IPS-15b (cell line): ENCODE results near the gene SRRM5.
"Not testable (repeated sequence)": the region's sequence is repeated elsewhere in the genome, so short reads cannot be mapped to it uniquely, and the experiment has no call there.

Experiments
- H3K27me3 ChIP-seq: one replicate; pipeline ENCODE4 v1.6.1; 2013; ENCODE audit warnings: low read length; ENCODE audit not compliant: control insufficient read depth, insufficient read depth
- H3K36me3 ChIP-seq: one replicate; pipeline ENCODE4 v1.6.1; 2013; ENCODE audit warnings: low read length; ENCODE audit not compliant: control insufficient read depth, insufficient read depth
- H3K4me1 ChIP-seq: one replicate; pipeline ENCODE4 v1.6.1; 2013; ENCODE audit warnings: mild to moderate bottlenecking, low read length; ENCODE audit not compliant: control insufficient read depth, insufficient read depth
- H3K4me3 ChIP-seq: one replicate; pipeline ENCODE4 v1.5.1; 2013; ENCODE audit warnings: low read depth, low read length
- H3K9ac ChIP-seq: one replicate; pipeline ENCODE4 v1.6.1; 2013; ENCODE audit warnings: low read depth, mild to moderate bottlenecking, low read length
- H3K9me3 ChIP-seq: one replicate; pipeline ENCODE4 v1.6.1; 2013; ENCODE audit warnings: mild to moderate bottlenecking, low read length; ENCODE audit not compliant: control insufficient read depth, insufficient read depth

Gene SRRM5

DNA sequence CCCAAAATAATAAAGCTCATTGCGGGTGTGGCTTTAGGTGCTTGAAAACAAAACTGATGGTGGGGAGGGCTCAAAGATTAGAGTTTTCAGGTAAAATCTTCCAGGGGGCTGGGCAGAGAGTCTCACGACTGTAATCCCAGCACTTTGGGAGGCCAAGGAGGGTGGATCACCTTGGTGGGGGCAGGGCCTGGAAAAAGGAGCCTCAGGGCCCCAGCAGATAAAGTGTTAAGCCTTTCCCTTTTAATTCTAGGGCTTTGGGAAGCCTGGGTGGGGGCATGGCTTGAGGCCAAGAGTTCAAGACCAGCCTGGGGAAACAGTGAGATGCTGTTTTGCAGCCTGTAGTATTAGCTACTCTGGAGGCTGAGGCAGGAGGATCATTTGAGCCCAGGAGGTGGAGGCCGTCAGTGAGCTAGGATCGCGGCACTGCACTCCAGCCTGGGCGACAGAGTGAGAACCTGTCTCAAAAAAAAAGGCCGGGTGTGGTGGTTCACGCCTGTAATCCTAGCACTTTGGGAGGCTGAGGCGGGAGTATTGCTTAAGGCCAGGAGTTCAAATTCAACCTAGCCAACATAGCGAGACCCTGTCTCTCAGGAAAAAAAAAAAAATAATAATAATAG lies 17.7 kb upstream of the SRRM5 start:
- H3K36me3 ChIP-seq, result peaks cover 27% of the 10 kb centered on the region
- no peak overlapping the region for H3K4me3 ChIP-seq
- peaks cover 7% of the 10 kb centered on the region for H3K4me1 ChIP-seq
- no peak overlapping the region for H3K9ac ChIP-seq
- no peaks in the 10 kb centered on the region for H3K27me3 ChIP-seq
- H3K9me3 ChIP-seq, result no peaks in the 10 kb centered on the region

GRCh38 chr19:43594710-43595604 lies 16.9 kb upstream of the SRRM5 start:
- Histone ChIP-seq H3K9ac (peak overlapping the region; percentile 37), H3K27me3 (no peaks in the 10 kb centered on the region), H3K9me3 (no peaks in the 10 kb centered on the region), H3K36me3 (peaks cover 27% of the 10 kb centered on the region), H3K4me3 (peak overlapping the region; percentile 78), H3K4me1 (peaks cover 7% of the 10 kb centered on the region)

DNA sequence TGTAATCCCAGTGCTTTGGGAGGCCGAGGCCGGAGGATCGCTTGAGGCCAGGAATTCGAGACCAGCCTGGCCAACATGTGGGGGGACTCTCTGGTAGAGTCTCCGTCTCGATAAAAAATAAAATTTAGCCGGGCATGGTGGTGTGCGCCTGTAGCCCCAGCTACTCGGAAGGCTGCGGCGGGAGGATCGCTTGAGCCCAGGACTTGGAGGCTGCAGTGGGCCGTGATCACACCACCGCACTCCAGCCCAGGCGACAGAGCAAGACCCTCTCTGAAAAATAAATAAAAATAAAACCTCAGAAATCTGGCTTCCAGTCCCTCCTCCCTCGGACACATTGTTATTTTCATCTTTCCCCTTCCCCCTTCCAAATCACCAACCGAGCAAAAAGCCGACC lies 16.3 kb upstream of the SRRM5 start:
- H3K4me3 ChIP-seq, result peak overlapping the region; percentile 78
- no peaks in the 10 kb centered on the region for H3K27me3 ChIP-seq
- no peaks in the 10 kb centered on the region for H3K9me3 ChIP-seq
- peaks cover 27% of the 10 kb centered on the region for H3K36me3 ChIP-seq
- H3K9ac ChIP-seq, result peak overlapping the region; percentile 37
- peaks cover 7% of the 10 kb centered on the region for H3K4me1 ChIP-seq

- H3K9me3 ChIP-seq, result no peaks in the 10 kb centered on the region
- peak within 1 kb of the TSS; percentile 98 for H3K4me3 ChIP-seq
- peak within 1 kb of the TSS; percentile 94 for H3K9ac ChIP-seq
- H3K4me1 ChIP-seq, result peaks cover 7% of the 10 kb centered on the region
- H3K36me3 ChIP-seq, result peaks cover 25% of the 10 kb centered on the region
- no peaks in the 10 kb centered on the region for H3K27me3 ChIP-seq
Observed at GRCh38 chr19:43595999-43596841, 15.7 kb upstream of the SRRM5 start, which contains the start of the genes IRGQ and ZNF576. TSS of gene IRGQ (minus strand) at chr19:43596134. CDS start at chr19:43595338, 796 bp downstream. TSS of gene ZNF576 (plus strand) at chr19:43596595. CDS start at chr19:43597109, 514 bp downstream.

GRCh38 chr19:43596842-43597461 lies 14.9 kb upstream of the SRRM5 start:
- Histone ChIP-seq H3K9me3 (no peaks in the 10 kb centered on the region), H3K4me3 (peak overlapping the region; percentile 98), H3K9ac (peak overlapping the region; percentile 94), H3K4me1 (peaks cover 7% of the 10 kb centered on the region), H3K36me3 (peaks cover 23% of the 10 kb centered on the region), H3K27me3 (no peaks in the 10 kb centered on the region)

DNA sequence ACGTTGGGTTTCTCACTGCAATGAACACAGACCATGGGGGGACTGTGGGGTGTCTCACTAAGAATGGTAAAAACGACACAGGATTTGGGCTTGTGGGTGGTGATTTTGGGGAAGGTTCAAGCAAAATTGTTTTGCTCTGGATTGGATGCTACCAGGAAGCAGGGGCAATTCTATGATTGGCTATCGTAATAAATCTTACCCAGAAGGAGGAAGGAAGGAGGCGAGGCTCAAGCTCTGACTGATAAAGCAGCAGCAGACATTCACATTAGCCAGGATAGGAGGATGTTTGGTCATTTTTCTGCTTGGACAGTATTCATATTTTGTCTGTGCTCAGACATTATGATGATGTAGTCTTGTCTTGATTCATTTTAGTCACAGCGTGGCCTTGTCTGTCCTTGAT lies 14.0 kb upstream of the SRRM5 start:
- no peak overlapping the region for H3K9ac ChIP-seq
- no peak overlapping the region for H3K4me3 ChIP-seq
- peaks cover 15% of the 10 kb centered on the region for H3K36me3 ChIP-seq
- peaks cover 7% of the 10 kb centered on the region for H3K4me1 ChIP-seq
- H3K27me3 ChIP-seq, result no peaks in the 10 kb centered on the region
- no peaks in the 10 kb centered on the region for H3K9me3 ChIP-seq

DNA sequence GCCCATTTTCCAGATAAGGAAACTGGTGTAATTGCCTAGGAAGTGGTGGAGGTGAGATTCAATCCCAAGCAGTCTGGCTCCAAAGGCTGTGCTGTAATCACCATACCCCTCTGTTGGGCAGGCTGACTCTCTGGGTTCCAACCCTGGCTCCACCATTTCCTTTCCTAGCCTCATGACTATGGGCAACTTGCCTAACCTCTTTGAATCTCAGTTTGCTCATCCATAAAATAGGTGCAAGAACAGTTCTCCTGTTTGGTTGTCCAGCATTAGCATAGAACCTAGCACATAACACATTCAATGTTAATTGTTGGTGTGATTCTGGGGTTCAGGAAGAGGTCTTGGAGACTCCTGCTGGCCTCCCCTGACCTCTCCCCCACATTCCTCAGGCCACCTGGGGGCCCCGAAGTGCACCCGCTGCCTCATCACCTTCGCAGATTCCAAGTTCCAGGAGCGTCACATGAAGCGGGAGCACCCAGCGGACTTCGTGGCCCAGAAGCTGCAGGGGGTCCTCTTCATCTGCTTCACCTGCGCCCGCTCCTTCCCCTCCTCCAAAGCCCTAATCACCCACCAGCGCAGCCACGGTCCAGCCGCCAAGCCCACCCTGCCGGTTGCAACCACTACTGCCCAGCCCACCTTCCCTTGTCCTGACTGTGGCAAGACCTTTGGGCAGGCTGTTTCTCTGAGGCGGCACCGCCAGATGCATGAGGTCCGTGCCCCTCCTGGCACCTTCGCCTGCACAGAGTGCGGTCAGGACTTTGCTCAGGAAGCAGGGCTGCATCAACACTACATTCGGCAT lies 13.2 kb upstream of the SRRM5 start:
- Histone ChIP-seq H3K36me3 (peaks cover 9% of the 10 kb centered on the region), H3K9ac (no peak overlapping the region), H3K4me3 (no peak overlapping the region)

DNA sequence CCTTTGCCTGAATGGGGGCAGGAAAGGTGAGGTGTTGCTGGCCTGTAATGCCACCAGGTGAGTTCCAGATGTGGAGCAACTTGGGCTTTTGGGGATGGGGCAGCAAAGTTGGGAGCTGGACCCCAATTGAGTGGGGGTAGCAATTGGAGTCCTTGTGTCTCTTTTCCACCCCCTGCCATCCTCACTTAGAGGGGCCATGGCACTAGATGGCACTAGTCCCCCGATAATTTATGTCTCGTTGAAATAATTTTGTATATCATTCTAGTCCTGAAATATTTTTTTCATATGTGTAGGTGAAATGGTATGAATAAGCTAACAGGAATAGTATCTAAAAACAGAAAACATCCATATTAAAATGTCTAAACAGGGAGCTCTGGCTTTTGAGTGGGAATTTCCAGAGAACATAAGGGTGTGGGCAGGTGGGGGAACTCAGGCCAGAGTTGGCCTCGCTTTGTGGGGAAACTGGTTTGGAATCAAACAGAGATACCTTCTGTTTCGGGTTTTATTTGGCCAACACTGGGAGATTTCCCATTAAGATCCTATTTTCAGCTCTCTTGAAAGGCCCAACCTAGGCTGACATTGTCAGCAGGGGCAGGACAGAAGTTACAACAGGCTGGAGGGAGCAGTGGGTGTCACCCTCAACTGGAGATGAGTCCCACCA lies 12.1 kb upstream of the SRRM5 start:
- no peak overlapping the region for H3K9ac ChIP-seq
- peaks cover 7% of the 10 kb centered on the region for H3K4me1 ChIP-seq

More for the DNA sequence above, 13.2 kb upstream of the SRRM5 start:
- Histone ChIP-seq H3K4me1 (peaks cover 7% of the 10 kb centered on the region), H3K27me3 (no peaks in the 10 kb centered on the region), H3K9me3 (no peaks in the 10 kb centered on the region)

GRCh38 chr19:43600326-43600725 lies 11.6 kb upstream of the SRRM5 start:
- H3K36me3 ChIP-seq, H3K4me3 ChIP-seq, H3K4me1 ChIP-seq, H3K9me3 ChIP-seq, H3K27me3 ChIP-seq, H3K9ac ChIP-seq: not testable (repeated sequence)

More for the DNA sequence above, 12.1 kb upstream of the SRRM5 start:
- Histone ChIP-seq H3K4me3 (no peak overlapping the region), H3K27me3 (no peaks in the 10 kb centered on the region), H3K36me3 (peaks cover 7% of the 10 kb centered on the region), H3K9me3 (no peaks in the 10 kb centered on the region)

DNA sequence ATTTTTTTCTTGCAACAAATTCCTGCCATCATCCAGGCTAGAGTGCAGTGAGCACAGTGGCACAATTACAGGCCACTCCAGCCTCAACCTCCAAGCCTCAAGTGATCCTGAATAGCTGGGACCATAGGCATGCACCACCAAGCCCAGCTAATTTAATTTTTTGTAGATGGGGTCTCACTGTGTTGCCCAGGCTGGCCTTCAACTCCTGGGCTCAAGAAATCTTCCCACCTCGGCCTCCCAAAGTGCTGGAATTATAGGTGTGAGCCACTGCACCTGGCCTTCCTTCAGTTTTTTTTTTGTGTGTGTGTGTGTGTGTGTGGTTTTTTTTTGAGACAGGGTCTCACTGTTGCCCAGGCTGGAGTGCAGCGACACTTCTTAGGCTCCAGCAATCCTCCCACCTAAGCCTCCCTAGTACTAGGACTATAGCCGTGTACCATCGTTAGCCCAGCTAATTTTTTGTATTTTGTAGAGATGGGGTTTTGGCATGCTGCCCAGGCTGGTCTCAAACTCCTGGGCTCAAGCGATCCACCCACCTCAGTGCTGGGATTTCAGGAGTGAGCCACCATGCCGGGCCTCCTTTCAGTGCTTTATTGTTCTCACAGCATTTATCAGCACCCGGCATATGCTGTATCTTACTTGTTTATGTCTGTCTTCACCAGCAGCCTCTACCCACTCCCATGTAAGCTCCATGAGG lies 5.9 kb upstream of the SRRM5 start:
- no peak overlapping the region for H3K4me3 ChIP-seq
- H3K9ac ChIP-seq, result no peak overlapping the region
- no peaks in the 10 kb centered on the region for H3K36me3 ChIP-seq
- H3K27me3 ChIP-seq, result no peaks in the 10 kb centered on the region
- H3K4me1 ChIP-seq, result no peaks in the 10 kb centered on the region
- H3K9me3 ChIP-seq, result no peaks in the 10 kb centered on the region
